Tibial nerve (tissue), 4 donors: ENCODE measurements around the gene LANCL3. TPM values are rescaled to one million over a fixed set of nuclear protein-coding genes. Genes with fewer than 3 reads are reported as not detected.

Source experiments
- DNase-seq, 2 donors: peaks; one replicate each; pipeline ENCODE4 v3.0.0-alpha.2; 2019; ENCODE audit warnings: low spot score in 2 of 2
- H3K27ac ChIP-seq, 4 donors: fragments of 200-600 bp; sonication (generic) in 3 of 4; one replicate each; pipeline ENCODE4 v1.5.1; 2017 to 2019; ENCODE audit warnings: mild to moderate bottlenecking in 1 of 4
- H3K27me3 ChIP-seq, 2 donors: fragments of 200-600 bp; sonication (generic) in 1 of 2; one replicate each; pipeline versions ENCODE4 v1.5.1 to v1.6.0; 2017 to 2019
- H3K36me3 ChIP-seq, 3 donors: fragments of 200-600 bp; sonication (generic); one replicate each; pipeline ENCODE4 v1.5.1; 2018 to 2019
- H3K4me1 ChIP-seq, 4 donors: fragments of 200-600 bp; sonication (generic) in 3 of 4; one replicate each; pipeline ENCODE4 v1.5.1; 2017 to 2019
- H3K4me3 ChIP-seq, 4 donors: fragments of 200-600 bp; sonication (generic) in 3 of 4; one replicate each; pipeline ENCODE4 v1.5.1; 2017 to 2019; ENCODE audit warnings: mild to moderate bottlenecking in 1 of 4, moderate library complexity in 1 of 4
- H3K9me3 ChIP-seq, 4 donors: fragments of 200-600 bp; sonication (generic) in 3 of 4; one replicate each; pipeline ENCODE4 v1.5.1; 2017 to 2019
- CTCF ChIP-seq, 5 experiments: fragments of 200-600 bp in 3 of 5; fragments of 450-650 bp in 2 of 5; sonication (generic) in 3 of 5; IDR thresholded peaks; one replicate each; pipeline ENCODE4 v1.5.1; 2016 to 2019; ENCODE audit warnings: antibody characterized with exemption in 5 of 5, mild to moderate bottlenecking in 3 of 5, moderate library complexity in 2 of 5
- EP300 ChIP-seq, 2 donors: sonication (generic); formaldehyde crosslinking; IDR thresholded peaks; one replicate each; pipeline ENCODE4 v1.6.1; 2017; ENCODE audit warnings: antibody characterized with exemption in 2 of 2, mild to moderate bottlenecking in 1 of 2
- POLR2A ChIP-seq, 2 donors: fragments of 450-650 bp; IDR thresholded peaks; one replicate each; pipeline ENCODE4 v1.6.1; 2017; ENCODE audit warnings: antibody characterized with exemption in 2 of 2, mild to moderate bottlenecking in 2 of 2, moderate library complexity in 2 of 2
- WGBS, 2 donors: methylation state at CpG; one replicate each; pipeline ENCODE4 v1.1.5; 2018; 5-methylcytosine and 5-hydroxymethylcytosine counted together
- total RNA-seq, 4 donors: library from RNA; depleted of rRNA; stranded (reverse); fragments of >200 nt; gene quantifications; one replicate each; pipeline ENCODE4 v1.1.0, GENCODE V29; 2016

The LANCL3 gene
- total RNA-seq, 4 donors from 2014 or later: 0.22 to 1.8 (median 1.2) TPM

- H3K4me1 ChIP-seq: no peaks in the 10 kb centered on the region
- H3K36me3 ChIP-seq: no peaks in the 10 kb centered on the region
- H3K9me3 ChIP-seq: no peaks in the 10 kb centered on the region
- no peak for DNase-seq
- H3K4me3 ChIP-seq: no peak overlapping the region
- peaks cover 0 to 8% of the 10 kb centered on the region in 2 donors for H3K27me3 ChIP-seq
- 57 to 88% methylated on average over 4 of the region's 4 CpGs for WGBS, 2 donors
- no peak for TF ChIP-seq EP300 (IDR thresholded peaks at IDR 0.05)
- TF ChIP-seq POLR2A (IDR thresholded peaks at IDR 0.05): no peak
- no peak for TF ChIP-seq CTCF (IDR thresholded peaks at IDR 0.05)
- H3K27ac ChIP-seq: no peak overlapping the region
These were observed 101.1 kb downstream of the LANCL3 start for GRCh38 chrX:37672563-37672962.

GRCh38 chrX:37676811-37677210 is 105.3 kb downstream of the LANCL3 start:
- Histone ChIP-seq H3K9me3 (no peaks in the 10 kb centered on the region), H3K4me1 (no peaks in the 10 kb centered on the region), H3K36me3 (no peaks in the 10 kb centered on the region), H3K27me3 (peaks cover 0 to 8% of the 10 kb centered on the region in 2 donors), H3K4me3 (no peak overlapping the region), H3K27ac (no peak overlapping the region)
- no peak for DNase-seq
- TF ChIP-seq EP300 (IDR thresholded peaks at IDR 0.05): no peak
- TF ChIP-seq CTCF (IDR thresholded peaks at IDR 0.05): no peak
- TF ChIP-seq POLR2A (IDR thresholded peaks at IDR 0.05): no peak

GRCh38 chrX:37677243-37677642 is 105.8 kb downstream of the LANCL3 start:
- H3K9me3 ChIP-seq: no peaks in the 10 kb centered on the region
- H3K27ac ChIP-seq: no peak overlapping the region
- no peak for DNase-seq
- no peak overlapping the region for H3K4me3 ChIP-seq
- 40 to 100% methylated on average over 1 of the region's 1 CpG for WGBS, 2 donors
- no peaks in the 10 kb centered on the region for H3K36me3 ChIP-seq
- H3K27me3 ChIP-seq: peaks cover 0 to 8% of the 10 kb centered on the region in 2 donors
- TF ChIP-seq EP300 (IDR thresholded peaks at IDR 0.05) (no peak), POLR2A (IDR thresholded peaks at IDR 0.05) (no peak), CTCF (IDR thresholded peaks at IDR 0.05) (no peak)
- no peaks in the 10 kb centered on the region for H3K4me1 ChIP-seq

GRCh38 chrX:37677765-37678164 is 106.3 kb downstream of the LANCL3 start:
- 87 to 96% methylated on average over 1 of the region's 1 CpG for WGBS, 2 donors
- Histone ChIP-seq H3K4me1 (no peaks in the 10 kb centered on the region), H3K9me3 (no peaks in the 10 kb centered on the region), H3K27me3 (peaks cover 0 to 8% of the 10 kb centered on the region in 2 donors), H3K36me3 (no peaks in the 10 kb centered on the region), H3K27ac (no peak overlapping the region), H3K4me3 (no peak overlapping the region)
- TF ChIP-seq EP300 (IDR thresholded peaks at IDR 0.05) (no peak), POLR2A (IDR thresholded peaks at IDR 0.05) (no peak), CTCF (IDR thresholded peaks at IDR 0.05) (no peak)
- DNase-seq: no peak

GRCh38 chrX:37678574-37678973 is 107.1 kb downstream of the LANCL3 start:
- TF ChIP-seq CTCF (IDR thresholded peaks at IDR 0.05): no peak
- TF ChIP-seq EP300 (IDR thresholded peaks at IDR 0.05): no peak
- no peak for TF ChIP-seq POLR2A (IDR thresholded peaks at IDR 0.05)
- 88 to 100% methylated on average over 1 of the region's 1 CpG for WGBS, 2 donors
- no peak overlapping the region for H3K4me3 ChIP-seq
- DNase-seq: no peak
- no peak overlapping the region for H3K27ac ChIP-seq
- H3K9me3 ChIP-seq: no peaks in the 10 kb centered on the region
- no peaks in the 10 kb centered on the region for H3K36me3 ChIP-seq
- no peaks in the 10 kb centered on the region for H3K4me1 ChIP-seq
- peaks cover 0 to 8% of the 10 kb centered on the region in 2 donors for H3K27me3 ChIP-seq
